Subcutaneous abdominal adipose tissue (tissue), 5 donors: ENCODE data around the gene SLC47A1.

Source experiments
- H3K27ac ChIP-seq: one replicate; pipeline ENCODE4 v1.7.0; 2013; ENCODE audit warnings: low read depth, mild to moderate bottlenecking, inconsistent platforms, low read length, moderate library complexity
- H3K27me3 ChIP-seq, 5 donors: one replicate each; pipeline ENCODE4 v1.7.0; 2013; ENCODE audit warnings: low read length in 5 of 5, inconsistent platforms in 1 of 5; ENCODE audit not compliant: control insufficient read depth in 5 of 5, insufficient read depth in 4 of 5
- H3K36me3 ChIP-seq, 5 donors: one replicate each; pipeline ENCODE4 v1.7.0; 2013; ENCODE audit warnings: low read length in 5 of 5; ENCODE audit not compliant: control insufficient read depth in 5 of 5, insufficient read depth in 5 of 5
- H3K4me1 ChIP-seq, 5 donors: one replicate each; pipeline ENCODE4 v1.7.0; 2013; ENCODE audit warnings: low read length in 5 of 5, mild to moderate bottlenecking in 3 of 5, moderate library complexity in 1 of 5; ENCODE audit not compliant: control insufficient read depth in 5 of 5, insufficient read depth in 5 of 5
- H3K4me3 ChIP-seq, 5 donors: one replicate each; pipeline ENCODE4 v1.7.0; 2013; ENCODE audit warnings: low read length in 5 of 5, low read depth in 1 of 5
- H3K9ac ChIP-seq, 5 donors: one replicate each; pipeline ENCODE4 v1.7.0; 2013; ENCODE audit warnings: low read length in 5 of 5, mild to moderate bottlenecking in 4 of 5, moderate library complexity in 3 of 5
- H3K9me3 ChIP-seq, 5 donors: one replicate each; pipeline ENCODE4 v1.7.0; 2013; ENCODE audit warnings: low read length in 5 of 5; ENCODE audit not compliant: control insufficient read depth in 5 of 5
- donor health status: healthy.
- donor health status: healthy.
- donor health status: healthy.
- donor health status: healthy.
- donor health status: healthy.

SLC47A1 gene

GRCh38 chr17:19621697-19622096 lies 88.0 kb downstream of the SLC47A1 start:
- no peaks in the 10 kb centered on the region for H3K4me1 ChIP-seq
- H3K4me3 ChIP-seq, result no peak overlapping the region
- H3K36me3 ChIP-seq, result no peaks in the 10 kb centered on the region
- no peak overlapping the region for H3K9ac ChIP-seq
- H3K9me3 ChIP-seq, result peaks cover 9 to 35% (median 27%) of the 10 kb centered on the region in 5 donors
- no peak overlapping the region for H3K27ac ChIP-seq
- H3K27me3 ChIP-seq, result no peaks in the 10 kb centered on the region

DNA sequence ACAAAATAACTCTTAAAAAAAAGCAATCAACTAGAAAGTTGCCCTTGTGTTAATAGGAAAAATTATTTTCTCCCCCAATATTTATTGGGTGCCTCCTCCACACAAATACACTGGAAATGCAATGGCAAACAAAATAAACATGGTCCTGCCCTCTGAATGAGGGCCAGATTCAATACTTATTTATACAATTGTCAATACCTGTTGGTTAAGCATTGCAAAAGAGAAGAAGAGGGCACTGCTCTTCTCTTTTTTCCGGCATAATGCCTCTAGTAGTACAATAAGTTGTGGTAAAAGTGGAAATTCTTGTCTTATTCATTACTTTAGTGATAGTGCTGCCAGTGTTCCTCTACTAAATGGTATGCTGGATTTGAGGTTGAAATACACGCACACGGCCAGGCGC lies 92.4 kb downstream of the SLC47A1 start:
- Histone ChIP-seq H3K4me1 (no peaks in the 10 kb centered on the region), H3K27me3 (no peaks in the 10 kb centered on the region), H3K9ac (no peak overlapping the region), H3K4me3 (no peak overlapping the region), H3K9me3 (peaks cover 0 to 5% (median 0%) of the 10 kb centered on the region in 5 donors), H3K36me3 (no peaks in the 10 kb centered on the region), H3K27ac (no peak overlapping the region)
